ENCODE data around the gene CERS6.

CERS6 gene

DNA sequence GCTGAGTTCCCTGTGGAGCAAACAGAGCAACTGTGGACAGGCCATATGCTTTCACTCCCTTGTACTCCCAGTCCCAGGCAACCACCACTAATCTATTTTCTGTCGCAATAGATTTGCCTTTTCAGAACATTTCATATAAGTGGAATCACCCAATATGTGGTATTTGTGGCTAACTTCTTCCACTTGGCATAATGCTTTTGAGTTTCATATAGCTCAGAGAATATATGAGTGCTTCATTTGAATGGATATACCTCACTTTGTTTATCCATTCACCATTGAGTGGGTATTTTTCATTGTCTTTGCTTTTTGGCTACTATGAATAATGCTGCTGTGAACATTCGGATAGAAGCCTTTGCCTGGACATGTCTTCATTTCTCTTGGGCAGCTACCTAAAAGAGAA is 151.9 kb downstream of the CERS6 start:
- no peak for DNase-seq

GRCh38 chr2:168608796-168609195 is 152.7 kb downstream of the CERS6 start:
- DNase-seq = no peak

DNA sequence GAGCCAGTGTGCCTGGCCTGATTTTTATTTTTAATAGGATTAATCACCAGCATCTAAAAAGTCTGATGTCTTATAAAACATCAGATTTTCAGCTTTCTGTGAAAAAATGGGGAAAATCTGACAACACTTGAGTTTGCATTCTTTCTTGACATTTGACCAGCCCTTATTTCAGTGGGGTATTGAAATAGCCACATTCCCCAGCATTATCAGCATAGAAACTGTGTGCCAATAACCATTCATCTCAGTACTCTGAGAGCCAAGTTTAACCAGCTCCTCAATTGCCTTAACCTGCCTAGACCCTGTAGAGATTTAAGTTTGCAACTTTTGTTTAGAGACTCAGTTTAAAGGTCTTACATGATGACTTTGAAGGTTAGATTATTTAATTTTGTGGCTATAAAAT is 155.0 kb downstream of the CERS6 start:
- DNase-seq = no peak

- no peak for DNase-seq
These were observed 156.0 kb downstream of the CERS6 start for GRCh38 chr2:168611896-168612650.

GRCh38 chr2:168612719-168613118 is 156.6 kb downstream of the CERS6 start:
- no peak for DNase-seq

GRCh38 chr2:168613551-168613950 is 157.5 kb downstream of the CERS6 start:
- no peak for DNase-seq

DNA sequence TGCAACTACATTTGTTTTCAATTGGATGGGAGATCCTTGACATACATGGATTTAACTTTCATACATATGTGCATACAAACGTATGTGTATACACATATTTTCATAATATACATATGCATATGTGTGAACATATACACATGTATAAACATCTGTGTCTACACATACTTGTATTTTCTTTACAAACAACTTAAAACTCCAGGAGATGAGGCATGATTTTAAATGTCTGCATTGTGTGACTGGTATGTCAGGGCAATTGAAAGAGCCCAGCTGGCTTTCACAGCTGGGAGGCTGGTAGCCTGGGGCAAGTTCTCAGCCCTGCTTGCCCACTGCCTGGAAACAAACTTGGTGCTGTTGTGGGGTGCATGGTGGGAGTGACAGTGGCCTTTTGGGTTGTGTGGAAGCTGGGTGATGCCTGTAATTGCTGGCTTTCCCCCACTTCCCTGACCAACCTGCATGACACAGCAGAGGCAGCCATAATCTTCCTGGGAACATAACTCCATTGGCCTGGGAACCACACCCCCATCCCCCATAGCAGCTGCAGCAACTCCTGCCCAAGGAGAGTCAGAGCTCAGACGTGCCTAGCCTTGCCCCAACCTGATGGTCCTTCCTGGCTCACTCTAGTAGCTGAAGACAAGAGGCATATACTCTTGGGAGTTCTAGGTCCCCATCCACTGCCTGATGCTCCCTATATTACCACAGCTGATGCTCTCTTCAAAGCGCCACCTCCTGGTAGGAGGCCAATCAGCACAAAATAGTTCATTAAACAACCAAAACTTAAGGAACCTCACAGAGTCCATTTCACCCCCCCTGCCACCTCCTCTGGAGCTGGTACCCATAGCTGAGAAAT is 158.3 kb downstream of the CERS6 start:
- DNase-seq = no peak

DNA sequence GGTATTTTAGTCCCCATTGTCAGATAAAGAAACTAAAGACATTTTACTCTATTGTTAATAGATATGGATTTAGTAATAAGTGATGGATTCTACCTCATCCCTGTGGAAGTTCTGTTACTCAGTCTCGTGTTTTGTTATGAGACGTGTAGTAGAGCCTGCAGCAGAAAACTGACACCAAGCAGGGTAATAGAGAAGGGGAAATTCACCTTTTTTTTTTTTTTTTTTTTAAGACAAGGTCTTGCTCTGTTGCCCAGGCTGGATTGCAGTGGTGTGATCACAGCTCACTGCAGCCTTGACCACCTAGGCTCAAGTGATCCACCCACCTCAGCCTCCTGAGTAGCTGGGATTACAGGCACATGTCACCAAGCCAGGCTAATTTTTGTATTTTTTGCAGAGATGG is 164.5 kb downstream of the CERS6 start:
- DNase-seq = no peak

DNA sequence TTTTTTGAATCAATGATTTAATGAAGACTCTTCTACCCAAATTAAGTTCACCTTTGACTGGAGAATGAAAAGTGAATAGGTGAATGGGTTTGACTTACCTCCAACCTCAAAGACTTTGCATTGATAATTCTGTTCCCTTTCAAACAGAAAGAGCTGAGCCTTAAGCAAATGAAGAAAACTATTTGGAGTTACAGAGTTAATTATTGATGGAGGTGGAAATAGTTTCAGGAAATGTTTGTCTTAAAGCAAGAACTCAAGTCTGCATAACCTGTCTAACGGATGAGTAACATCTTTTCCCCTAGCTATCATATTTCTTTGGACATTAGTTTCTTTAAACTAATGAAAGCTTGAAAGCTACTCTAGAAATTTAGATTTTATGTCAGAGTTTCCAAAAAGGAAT is 166.5 kb downstream of the CERS6 start:
- no peak for DNase-seq

DNA sequence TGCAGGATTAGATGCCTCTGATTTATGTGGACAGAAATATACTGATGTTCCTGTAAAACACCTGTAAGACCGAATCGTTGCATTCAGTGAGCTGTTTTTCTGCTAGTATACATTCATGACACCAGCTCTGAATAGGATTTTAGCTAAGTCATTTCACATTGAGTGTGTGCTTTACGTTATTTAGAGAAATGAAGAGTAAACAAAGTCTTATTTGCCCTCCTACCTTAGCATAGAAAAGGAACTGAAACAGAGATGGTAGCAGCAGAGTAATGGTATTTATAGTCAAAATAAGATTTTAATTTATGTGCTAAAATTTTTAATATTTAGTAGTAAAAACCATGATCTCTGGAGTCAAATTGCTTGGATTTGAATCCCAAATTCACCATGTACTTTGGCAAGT is 168.0 kb downstream of the CERS6 start:
- DNase-seq = no peak

- DNase-seq = no peak
These were observed 170.0 kb downstream of the CERS6 start for GRCh38 chr2:168626096-168626495.

DNA sequence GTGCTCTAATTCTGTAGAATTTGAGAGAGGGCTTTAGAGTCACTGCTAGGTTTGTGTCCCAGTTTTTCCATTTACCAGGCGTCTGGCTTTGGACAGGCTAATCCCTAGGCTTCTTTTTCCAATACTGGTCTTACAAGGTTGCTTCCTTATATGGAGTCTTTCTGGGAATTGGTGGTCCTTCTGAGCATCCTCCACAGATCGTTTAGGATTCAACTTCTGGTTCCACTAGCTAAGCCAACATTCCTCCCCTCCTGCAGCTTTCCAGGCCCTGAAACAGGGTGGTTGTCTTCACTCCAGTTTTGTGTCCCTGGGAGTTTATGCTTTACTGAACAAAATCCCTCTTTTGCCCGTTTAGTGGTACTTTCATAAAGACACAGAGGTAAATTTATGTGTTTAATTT is 170.6 kb downstream of the CERS6 start:
- no peak for DNase-seq

- no peak for DNase-seq
These were observed 176.6 kb downstream of the CERS6 start for GRCh38 chr2:168632709-168633121.

DNA sequence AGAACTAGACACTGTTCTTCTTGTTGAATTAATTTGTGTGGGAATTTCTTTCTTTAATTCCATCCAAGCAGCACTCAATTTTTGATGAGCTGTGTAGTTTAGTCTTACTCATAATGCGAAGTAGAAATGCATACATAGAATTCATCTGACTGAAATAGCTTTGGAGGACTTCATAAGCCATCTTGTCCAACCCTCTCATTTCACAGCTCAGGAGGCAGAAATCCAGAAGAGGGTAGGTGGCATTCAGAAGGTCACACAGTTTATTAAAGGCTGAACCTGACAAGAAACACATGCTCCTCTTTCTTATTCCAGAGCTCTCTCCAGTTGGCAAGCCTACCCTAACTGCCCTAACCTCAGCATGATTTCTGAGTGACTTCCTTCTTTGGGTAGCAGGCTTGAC is 177.1 kb downstream of the CERS6 start:
- DNase-seq = no peak

- no peak for DNase-seq
These were observed 177.8 kb downstream of the CERS6 start for GRCh38 chr2:168633895-168634294.

GRCh38 chr2:168635065-168635577 is 179.0 kb downstream of the CERS6 start:
- no peak for DNase-seq

DNA sequence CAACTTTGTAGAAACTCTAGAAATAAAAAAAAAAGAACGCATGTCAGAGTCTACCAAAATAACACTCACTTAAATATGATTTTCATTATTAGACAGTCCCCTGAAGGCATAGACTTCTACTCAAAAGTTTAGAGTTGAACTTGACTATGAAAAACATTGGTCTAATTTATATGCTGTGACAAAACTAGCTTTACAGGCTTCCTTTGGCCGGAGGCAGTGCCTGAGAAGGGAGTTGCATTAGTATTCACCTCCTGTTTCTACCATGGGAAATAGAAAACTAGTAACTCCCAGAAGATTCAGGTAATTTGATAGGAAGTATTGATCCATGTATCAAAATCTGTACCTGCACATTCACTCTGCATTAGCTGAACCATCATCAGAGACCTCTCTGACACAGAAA is 182.9 kb downstream of the CERS6 start:
- DNase-seq = no peak

DNA sequence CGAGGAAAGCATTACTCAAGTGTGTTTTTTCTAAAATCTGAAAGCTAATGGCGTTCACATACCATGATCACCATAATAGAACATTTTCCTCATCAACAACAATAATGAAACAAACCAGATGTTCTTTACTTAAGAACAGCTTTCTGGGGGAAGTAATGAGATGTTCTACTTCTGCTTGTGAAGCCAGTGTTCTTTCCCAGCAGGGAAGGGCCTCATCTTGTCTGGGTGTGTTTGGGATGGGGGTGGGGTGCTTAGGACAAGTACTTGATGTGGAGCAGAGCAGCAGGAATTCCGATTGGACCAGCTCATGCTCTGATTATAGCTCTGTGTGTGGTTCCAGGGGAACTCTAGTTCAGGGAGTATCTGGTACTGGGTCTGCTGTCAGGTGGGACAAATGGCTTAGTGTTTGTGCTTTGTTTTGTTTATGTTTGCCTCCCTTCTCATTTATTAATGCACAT is 183.4 kb downstream of the CERS6 start:
- DNase-seq = no peak

- DNase-seq = no peak
These were observed 184.0 kb downstream of the CERS6 start for GRCh38 chr2:168640039-168640438.

- DNase-seq = no peak
These were observed 185.6 kb downstream of the CERS6 start for GRCh38 chr2:168641636-168642035.

DNA sequence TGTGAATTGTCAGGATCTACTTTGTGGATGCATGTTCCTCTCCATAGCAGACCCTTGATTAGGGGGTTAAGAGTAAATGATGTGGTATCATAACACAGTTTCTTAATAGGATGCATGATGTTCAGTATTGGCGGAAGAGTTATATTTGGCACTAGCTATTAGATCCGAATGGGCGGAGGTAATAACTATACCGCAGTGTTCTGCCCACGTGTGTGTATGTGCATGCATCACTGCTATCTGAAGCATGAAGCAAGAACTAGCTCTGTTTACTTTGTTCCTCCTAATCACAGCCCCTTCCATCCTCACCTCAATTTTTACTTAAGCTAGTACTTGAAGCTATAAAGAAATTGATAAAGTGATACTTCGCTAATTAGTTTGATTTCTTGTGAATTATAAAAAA is 186.8 kb downstream of the CERS6 start:
- no peak for DNase-seq

DNA sequence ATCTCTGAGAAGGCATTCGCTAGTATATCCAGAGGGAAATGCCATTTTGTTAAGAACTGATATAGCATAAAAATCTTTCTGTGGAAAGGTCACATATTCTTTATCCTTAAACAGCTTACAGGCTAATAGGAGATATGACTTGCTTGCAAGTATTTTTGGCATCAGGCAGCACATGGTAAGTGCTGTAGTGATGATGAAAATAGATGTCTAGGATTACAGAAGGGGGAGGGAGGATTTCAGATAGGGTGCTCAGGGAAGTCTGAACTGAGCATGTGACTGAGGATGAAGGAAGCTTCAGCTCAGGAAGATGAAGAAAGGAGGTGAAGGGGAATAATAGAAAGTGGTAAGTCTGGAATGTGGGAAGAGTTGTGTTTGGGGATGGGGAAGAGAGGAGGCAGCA is 187.9 kb downstream of the CERS6 start:
- DNase-seq = no peak

GRCh38 chr2:168645696-168646338 is 189.7 kb downstream of the CERS6 start:
- no peak for DNase-seq

GRCh38 chr2:168649105-168649504 is 193.0 kb downstream of the CERS6 start:
- DNase-seq = no peak
